Measurements from ENCODE around the gene SNAPIN. TPM values are rescaled to one million over a fixed set of nuclear protein-coding genes. Genes with fewer than 3 reads are reported as not detected.

The SNAPIN gene
- polyA plus RNA-seq, 1 donor (not counting 4 experiments of a cell fraction or from before 2014, with no cell fraction given): 49.4 TPM

- H3K79me2 ChIP-seq (ENCODE audit: control insufficient read depth, insufficient read depth, low read length): no peaks in the 10 kb centered on the region
- H3K9me1 ChIP-seq (ENCODE audit: control insufficient read depth, extremely low read depth, insufficient read depth, low read length): no peaks in the 10 kb centered on the region
- H3K4me1 ChIP-seq (ENCODE audit: control insufficient read depth, extremely low read depth, insufficient read depth, low read length): peaks cover 11% of the 10 kb centered on the region
- no peak overlapping the region for H3K9ac ChIP-seq (ENCODE audit: control insufficient read depth, extremely low read depth, insufficient read depth, low read length)
- H2AFZ ChIP-seq (ENCODE audit: control insufficient read depth, low read length): no peak overlapping the region
- dilution Hi-C loops (cut with MboI; ENCODE audit: extremely low pct_ligation_motif_present, low sequenced_read_pairs): loop anchor here (10.0 kb wide), 1 partner anchor 65 kb away; no protein-coding TSS in a partner anchor
- no peaks in the 10 kb centered on the region for H3K36me3 ChIP-seq (ENCODE audit: control insufficient read depth in 2 of 2, extremely low read depth in 1 of 2, insufficient read depth in 2 of 2, low read length in 2 of 2)
- no peaks in the 10 kb centered on the region for H3K9me3 ChIP-seq (ENCODE audit: control insufficient read depth, low read depth, low read length)
- DNase-seq (ENCODE audit: low read depth, low spot score) (no peak), FAIRE-seq (no peak)
- H3K27me3 ChIP-seq (ENCODE audit: control insufficient read depth, extremely low read depth, insufficient read depth, low read length): peaks cover 42% of the 10 kb centered on the region
- H3K27ac ChIP-seq (ENCODE audit: control insufficient read depth, insufficient read depth, low read length): no peak overlapping the region
- no peak for TF ChIP-seq CTCF (optimal IDR thresholded peaks at IDR 0.05 in 1 of 3, IDR thresholded peaks at IDR 0.05 in 1 of 3, conservative IDR thresholded peaks at IDR 0.05 in 1 of 3; ENCODE audit: extremely low read depth in 1 of 3, insufficient read depth in 2 of 3, low read length in 3 of 3)
- TF ChIP-seq EZH2 (IDR thresholded peaks at IDR 0.05; ENCODE audit: low read length): no peak
- no peaks in the 10 kb centered on the region for H4K20me1 ChIP-seq (ENCODE audit: control insufficient read depth, extremely low read depth, insufficient read depth, low read length)
- H3K4me2 ChIP-seq (ENCODE audit: control insufficient read depth, extremely low read depth, insufficient read depth, low read depth, low read length): no peak overlapping the region
- no peak overlapping the region for H3K4me3 ChIP-seq (ENCODE audit: control insufficient read depth in 2 of 3, extremely low read depth in 1 of 3, insufficient read depth in 2 of 3, low read depth in 1 of 3, low read length in 3 of 3)
These were observed 21.6 kb downstream of the SNAPIN start for GRCh38 chr1:153680120-153680403.

- no peak overlapping the region for H3K27ac ChIP-seq (ENCODE audit: control insufficient read depth, insufficient read depth, low read length)
- H4K20me1 ChIP-seq (ENCODE audit: control insufficient read depth, extremely low read depth, insufficient read depth, low read length): no peaks in the 10 kb centered on the region
- no peaks in the 10 kb centered on the region for H3K9me3 ChIP-seq (ENCODE audit: control insufficient read depth, low read depth, low read length)
- TF ChIP-seq CTCF (optimal IDR thresholded peaks at IDR 0.05 in 1 of 3, IDR thresholded peaks at IDR 0.05 in 1 of 3, conservative IDR thresholded peaks at IDR 0.05 in 1 of 3; ENCODE audit: extremely low read depth in 1 of 3, insufficient read depth in 2 of 3, low read length in 3 of 3) (no peak), EZH2 (IDR thresholded peaks at IDR 0.05; ENCODE audit: low read length) (no peak)
- H2AFZ ChIP-seq (ENCODE audit: control insufficient read depth, low read length): no peak overlapping the region
- H3K4me3 ChIP-seq (ENCODE audit: control insufficient read depth in 2 of 3, extremely low read depth in 1 of 3, insufficient read depth in 2 of 3, low read depth in 1 of 3, low read length in 3 of 3): no peak overlapping the region
- no peak for DNase-seq (ENCODE audit: low read depth, low spot score)
- H3K4me2 ChIP-seq (ENCODE audit: control insufficient read depth, extremely low read depth, insufficient read depth, low read depth, low read length): no peak overlapping the region
- FAIRE-seq: no peak
- no peaks in the 10 kb centered on the region for H3K79me2 ChIP-seq (ENCODE audit: control insufficient read depth, insufficient read depth, low read length)
- no peak overlapping the region for H3K9ac ChIP-seq (ENCODE audit: control insufficient read depth, extremely low read depth, insufficient read depth, low read length)
- H3K4me1 ChIP-seq (ENCODE audit: control insufficient read depth, extremely low read depth, insufficient read depth, low read length): peaks cover 11% of the 10 kb centered on the region
- H3K9me1 ChIP-seq (ENCODE audit: control insufficient read depth, extremely low read depth, insufficient read depth, low read length): no peaks in the 10 kb centered on the region
- H3K27me3 ChIP-seq (ENCODE audit: control insufficient read depth, extremely low read depth, insufficient read depth, low read length): peaks cover 53% of the 10 kb centered on the region
- no peaks in the 10 kb centered on the region for H3K36me3 ChIP-seq (ENCODE audit: control insufficient read depth in 2 of 2, extremely low read depth in 1 of 2, insufficient read depth in 2 of 2, low read length in 2 of 2)
- dilution Hi-C loops (cut with MboI; ENCODE audit: extremely low pct_ligation_motif_present, low sequenced_read_pairs): loop anchor here (10.0 kb wide), 1 partner anchor 62 kb away; no protein-coding TSS in a partner anchor
These were observed 24.2 kb downstream of the SNAPIN start for GRCh38 chr1:153682730-153683129.

All from keratinocyte (primary cell).